ENCODE results near the gene POLR3GL.

POLR3GL gene

GRCh38 chr1:145983960-145984830 is 19.7 kb downstream of the POLR3GL start:
- in situ Hi-C loops (cut with MboI; ENCODE audit: low sequenced_read_pairs) = no loop called here
- Histone ChIP-seq H3K4me3 (no peak overlapping the region), H3K4me1 (peaks cover 9% of the 10 kb centered on the region), H3K27me3 (ENCODE audit: low read depth) (no peaks in the 10 kb centered on the region), H3K9me3 (no peaks in the 10 kb centered on the region), H3K36me3 (replicated peaks) (no peaks in the 10 kb centered on the region)
- DNase-seq (ENCODE audit: low spot score in 2 of 2) = no peak

- no peak for DNase-seq (ENCODE audit: low spot score in 2 of 2)
- Histone ChIP-seq H3K27me3 (ENCODE audit: low read depth) (no peaks in the 10 kb centered on the region), H3K36me3 (replicated peaks) (no peaks in the 10 kb centered on the region), H3K9me3 (no peaks in the 10 kb centered on the region), H3K4me1 (peaks cover 2% of the 10 kb centered on the region; the same call in 1 of the 2 replicates), H3K4me3 (no peak overlapping the region)
- in situ Hi-C loops (cut with MboI; ENCODE audit: low sequenced_read_pairs) = no loop called here
Measured at GRCh38 chr1:145985129-145985501, 20.6 kb downstream of the POLR3GL start.

- no peaks in the 10 kb centered on the region for H3K27me3 ChIP-seq (ENCODE audit: low read depth)
- H3K4me1 ChIP-seq = no peaks in the 10 kb centered on the region
- no peaks in the 10 kb centered on the region for H3K36me3 ChIP-seq (replicated peaks)
- in situ Hi-C loops (cut with MboI; ENCODE audit: low sequenced_read_pairs) = no loop called here
- H3K9me3 ChIP-seq = no peaks in the 10 kb centered on the region
- DNase-seq (ENCODE audit: low spot score in 2 of 2) = no peak
- no peak overlapping the region for H3K4me3 ChIP-seq
Measured at GRCh38 chr1:145985502-145986439, 21.3 kb downstream of the POLR3GL start.

- Histone ChIP-seq H3K36me3 (replicated peaks) (no peaks in the 10 kb centered on the region), H3K27me3 (ENCODE audit: low read depth) (no peaks in the 10 kb centered on the region), H3K9me3 (no peaks in the 10 kb centered on the region), H3K4me3 (no peak overlapping the region), H3K4me1 (no peaks in the 10 kb centered on the region)
- in situ Hi-C loops (cut with MboI; ENCODE audit: low sequenced_read_pairs) = no loop called here
- no peak for DNase-seq (ENCODE audit: low spot score in 2 of 2)
Measured at GRCh38 chr1:145986551-145986950, 22.1 kb downstream of the POLR3GL start.

- Histone ChIP-seq H3K4me3 (no peak overlapping the region), H3K27me3 (ENCODE audit: low read depth) (no peaks in the 10 kb centered on the region), H3K9me3 (no peaks in the 10 kb centered on the region), H3K36me3 (replicated peaks) (peaks cover under 1% of the 10 kb centered on the region; the same call in 1 of the 2 replicates), H3K4me1 (no peaks in the 10 kb centered on the region)
- no peak for DNase-seq (ENCODE audit: low spot score in 2 of 2)
- in situ Hi-C loops (cut with MboI; ENCODE audit: low sequenced_read_pairs) = no loop called here
Measured at GRCh38 chr1:145987926-145988325, 23.4 kb downstream of the POLR3GL start.

- Histone ChIP-seq H3K9me3 (no peaks in the 10 kb centered on the region), H3K4me3 (no peak overlapping the region), H3K36me3 (replicated peaks) (peaks cover 9% of the 10 kb centered on the region), H3K4me1 (no peaks in the 10 kb centered on the region), H3K27me3 (ENCODE audit: low read depth) (no peaks in the 10 kb centered on the region)
- no peak for DNase-seq (ENCODE audit: low spot score in 2 of 2)
- in situ Hi-C loops (cut with MboI; ENCODE audit: low sequenced_read_pairs) = no loop called here
Measured at GRCh38 chr1:145988773-145989172, 24.3 kb downstream of the POLR3GL start.

GRCh38 chr1:145990249-145990855 is 25.9 kb downstream of the POLR3GL start:
- no peak overlapping the region for H3K4me3 ChIP-seq
- no peak for DNase-seq (ENCODE audit: low spot score in 2 of 2)
- no peaks in the 10 kb centered on the region for H3K9me3 ChIP-seq
- in situ Hi-C loops (cut with MboI; ENCODE audit: low sequenced_read_pairs) = no loop called here
- H3K36me3 ChIP-seq (replicated peaks) = peaks cover 25% of the 10 kb centered on the region
- H3K27me3 ChIP-seq (ENCODE audit: low read depth) = no peaks in the 10 kb centered on the region
- peaks cover 7% of the 10 kb centered on the region for H3K4me1 ChIP-seq

- H3K36me3 ChIP-seq (replicated peaks) = peaks cover 26% of the 10 kb centered on the region
- no peaks in the 10 kb centered on the region for H3K9me3 ChIP-seq
- no peaks in the 10 kb centered on the region for H3K27me3 ChIP-seq (ENCODE audit: low read depth)
- in situ Hi-C loops (cut with MboI; ENCODE audit: low sequenced_read_pairs) = no loop called here
- no peak for DNase-seq (ENCODE audit: low spot score in 2 of 2)
- H3K4me3 ChIP-seq = no peak overlapping the region
- peaks cover 9% of the 10 kb centered on the region for H3K4me1 ChIP-seq
Measured at GRCh38 chr1:145991735-145992412, 27.4 kb downstream of the POLR3GL start.

- Histone ChIP-seq H3K4me3 (no peak overlapping the region), H3K9me3 (no peaks in the 10 kb centered on the region), H3K36me3 (replicated peaks) (peaks cover 26% of the 10 kb centered on the region), H3K27me3 (ENCODE audit: low read depth) (no peaks in the 10 kb centered on the region), H3K4me1 (peaks cover 12% of the 10 kb centered on the region)
- DNase-seq (ENCODE audit: low spot score in 2 of 2) = no peak
- in situ Hi-C loops (cut with MboI; ENCODE audit: low sequenced_read_pairs) = no loop called here
Measured at GRCh38 chr1:145992502-145992936, 28.0 kb downstream of the POLR3GL start.

GRCh38 chr1:145992958-145993617 is 28.6 kb downstream of the POLR3GL start:
- in situ Hi-C loops (cut with MboI; ENCODE audit: low sequenced_read_pairs) = no loop called here
- Histone ChIP-seq H3K4me1 (peaks cover 12% of the 10 kb centered on the region), H3K36me3 (replicated peaks) (peaks cover 26% of the 10 kb centered on the region), H3K9me3 (no peaks in the 10 kb centered on the region), H3K4me3 (no peak overlapping the region), H3K27me3 (ENCODE audit: low read depth) (no peaks in the 10 kb centered on the region)
- DNase-seq (ENCODE audit: low spot score in 2 of 2) = no peak

GRCh38 chr1:145993618-145994390 is 29.3 kb downstream of the POLR3GL start:
- H3K9me3 ChIP-seq = no peaks in the 10 kb centered on the region
- no peaks in the 10 kb centered on the region for H3K27me3 ChIP-seq (ENCODE audit: low read depth)
- no peak for DNase-seq (ENCODE audit: low spot score in 2 of 2)
- in situ Hi-C loops (cut with MboI; ENCODE audit: low sequenced_read_pairs) = no loop called here
- H3K4me1 ChIP-seq = peaks cover 12% of the 10 kb centered on the region
- no peak overlapping the region; the same call in 1 of the 2 replicates for H3K4me3 ChIP-seq
- peaks cover 26% of the 10 kb centered on the region for H3K36me3 ChIP-seq (replicated peaks)

GRCh38 chr1:145994391-145995120 is 30.1 kb downstream of the POLR3GL start:
- in situ Hi-C loops (cut with MboI; ENCODE audit: low sequenced_read_pairs) = no loop called here
- Histone ChIP-seq H3K36me3 (replicated peaks) (peaks cover 26% of the 10 kb centered on the region), H3K4me3 (peak overlapping the region; percentile 50), H3K4me1 (peaks cover 12% of the 10 kb centered on the region), H3K27me3 (ENCODE audit: low read depth) (no peaks in the 10 kb centered on the region), H3K9me3 (no peaks in the 10 kb centered on the region)
- no peak for DNase-seq (ENCODE audit: low spot score in 2 of 2)

Measured in HAP-1 (cell line).